Right lung (tissue), 5 donors: Measurements from ENCODE around the gene APOLD1. TPM values are rescaled to one million over a fixed set of nuclear protein-coding genes. Genes with fewer than 3 reads are reported as not detected.
"Not testable (repeated sequence)": the region's sequence is repeated elsewhere in the genome, so short reads cannot be mapped to it uniquely, and the experiment has no call there.

Source experiments
- DNase-seq, 2 donors: peaks; one replicate each; pipeline ENCODE4 v3.0.0-alpha.2; 2013
- polyA plus RNA-seq, 5 donors: library from polyadenylated mRNA; unstranded; fragments of 120-200 nt; gene quantifications; one replicate each; pipeline versions ENCODE4 v1.2.1 to v1.2.3, GENCODE V29; 2013; ENCODE audit warnings: inconsistent platforms in 1 of 5, low replicate concordance in 1 of 5; ENCODE audit not compliant: insufficient read length in 5 of 5, insufficient read depth in 1 of 5

The APOLD1 gene
- polyA plus RNA-seq, 5 donors, result 7.3 to 11.9 (median 9.2) TPM

DNA sequence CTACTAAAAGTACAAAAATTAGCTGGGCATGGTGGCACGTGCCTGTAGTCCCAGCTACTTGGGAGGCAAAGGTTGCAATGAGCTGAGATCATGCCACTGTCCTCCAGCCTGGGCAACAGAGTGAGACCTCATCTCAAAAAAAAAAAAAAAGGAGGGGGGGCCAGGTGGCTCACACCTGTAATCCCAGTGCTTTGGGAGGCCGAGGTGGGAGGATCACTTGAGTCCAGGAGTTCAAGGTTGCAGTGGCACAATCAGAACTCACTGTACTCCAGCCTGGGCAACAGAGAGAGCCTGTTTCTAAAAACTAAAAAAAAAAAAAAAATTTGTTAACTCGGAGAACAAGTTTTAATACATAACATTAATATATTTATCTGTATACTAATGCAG is 22.1 kb downstream of the APOLD1 start:
- DNase-seq, result not testable (repeated sequence)

DNA sequence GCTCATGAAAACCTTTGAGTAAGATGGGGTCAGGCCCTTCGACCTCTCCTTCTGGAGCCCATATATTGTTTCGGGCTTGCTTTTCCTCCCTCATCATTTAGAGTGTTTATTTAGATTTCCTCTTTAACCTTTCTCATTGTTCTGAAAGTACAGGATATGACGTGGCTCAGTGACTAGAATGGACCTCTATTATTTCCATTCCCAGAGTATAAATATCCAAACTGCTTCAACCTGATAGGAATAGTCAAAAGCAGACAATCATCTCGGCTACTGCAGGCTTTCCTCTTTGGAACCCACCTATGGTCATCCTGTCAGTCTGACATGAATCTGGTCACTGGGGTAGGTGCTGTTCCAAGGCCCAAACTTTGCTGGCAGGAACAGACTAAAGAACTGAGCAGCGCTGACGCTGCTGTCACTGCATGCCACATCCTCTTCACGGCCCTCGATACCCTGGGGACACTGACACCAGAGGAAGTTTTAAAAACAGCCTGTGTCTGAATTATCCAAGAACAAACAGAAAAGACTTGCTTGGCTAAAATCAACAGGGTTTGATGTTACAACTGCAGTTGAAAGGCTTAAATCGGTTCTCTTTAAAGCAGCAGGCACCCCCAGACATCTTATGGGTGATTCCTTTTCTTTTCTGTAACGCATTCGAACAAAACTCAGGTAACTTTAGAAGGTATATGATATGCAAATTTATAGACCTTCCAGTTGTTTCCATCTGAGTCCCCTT is 22.7 kb downstream of the APOLD1 start:
- DNase-seq, result no peak

DNA sequence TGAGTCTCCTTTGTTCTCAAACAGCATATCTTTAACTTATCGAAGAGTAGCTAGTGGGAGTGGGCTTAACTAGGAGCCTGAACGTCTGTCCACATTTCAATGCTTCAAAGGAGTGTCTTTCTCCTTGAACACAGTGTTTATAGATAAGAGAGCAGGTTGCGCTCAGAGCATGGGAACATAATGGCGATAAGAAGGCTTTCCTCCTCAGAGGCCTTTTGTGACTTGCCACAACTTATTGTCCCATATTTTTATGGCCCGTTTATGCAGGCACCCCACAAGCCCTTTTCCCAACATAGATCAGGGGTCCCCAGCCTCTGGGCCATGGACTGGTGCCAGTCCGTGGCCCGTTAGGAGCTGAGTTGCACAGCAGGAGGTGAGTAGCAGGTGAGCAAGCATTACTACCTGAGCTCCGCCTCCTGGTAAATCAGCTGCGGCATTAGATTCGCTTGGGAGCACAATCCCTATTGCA is 25.1 kb downstream of the APOLD1 start:
- no peak for DNase-seq

DNA sequence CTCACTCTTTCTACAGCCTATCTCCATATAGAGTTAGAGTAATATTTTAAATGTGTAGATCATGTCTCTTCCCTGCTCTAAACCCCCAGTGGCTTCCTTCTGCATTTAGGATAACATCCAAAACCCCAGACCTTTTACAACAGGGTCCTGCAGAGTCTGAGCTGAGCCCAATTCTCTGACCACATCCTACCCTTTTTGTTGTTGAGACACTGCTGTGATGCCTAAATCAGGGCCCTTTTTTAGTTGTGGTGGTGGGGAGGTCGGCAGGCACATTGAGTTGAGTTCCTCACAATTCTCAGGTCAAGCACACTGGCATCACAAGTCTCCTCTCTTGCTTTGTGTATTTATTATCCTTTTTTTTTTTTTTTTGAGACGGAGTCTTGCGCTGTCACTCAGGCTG is 25.9 kb downstream of the APOLD1 start:
- no peak for DNase-seq

DNA sequence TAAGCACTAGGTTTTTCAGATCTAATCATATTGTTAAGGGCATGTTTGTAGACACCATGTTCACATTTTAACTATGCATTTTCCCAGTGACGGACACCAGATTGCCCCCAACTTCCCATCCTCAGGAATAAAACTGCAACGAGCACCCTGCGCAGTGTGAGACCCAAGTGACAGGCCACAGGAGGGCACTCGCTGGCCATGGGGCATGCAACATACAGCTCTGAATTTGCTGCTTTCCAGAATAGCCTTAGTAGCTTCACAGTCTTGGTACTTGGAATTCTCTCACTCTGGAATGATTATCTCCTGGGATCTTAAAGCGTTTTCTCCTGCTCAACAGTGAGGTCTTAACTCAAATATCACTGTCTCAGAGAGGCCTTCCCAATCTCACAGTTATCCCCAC is 26.7 kb downstream of the APOLD1 start:
- DNase-seq, result no peak

DNA sequence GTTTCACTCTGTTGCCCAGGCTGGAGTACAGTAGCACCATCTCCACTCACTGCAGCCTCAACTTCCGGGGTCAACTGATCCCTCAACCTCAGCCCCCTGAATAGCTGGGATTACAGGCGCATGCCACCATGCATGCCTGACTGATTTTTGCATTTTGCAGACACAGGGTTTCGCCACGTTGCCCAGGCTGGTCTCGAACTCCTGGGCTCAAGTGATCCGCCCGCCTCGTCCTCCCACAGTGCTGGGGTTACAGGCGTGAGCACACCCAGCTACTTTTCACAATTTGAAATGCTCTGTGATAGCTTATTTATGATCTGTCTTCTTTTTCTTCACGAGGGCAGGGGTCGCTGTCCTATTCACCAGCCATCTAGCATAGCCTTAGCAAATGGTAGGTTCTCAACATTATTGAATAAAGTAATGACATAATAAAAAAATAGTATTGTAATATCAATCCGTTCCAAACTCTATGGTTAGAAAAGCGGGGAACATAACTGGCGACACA is 27.2 kb downstream of the APOLD1 start:
- DNase-seq, result no peak

DNA sequence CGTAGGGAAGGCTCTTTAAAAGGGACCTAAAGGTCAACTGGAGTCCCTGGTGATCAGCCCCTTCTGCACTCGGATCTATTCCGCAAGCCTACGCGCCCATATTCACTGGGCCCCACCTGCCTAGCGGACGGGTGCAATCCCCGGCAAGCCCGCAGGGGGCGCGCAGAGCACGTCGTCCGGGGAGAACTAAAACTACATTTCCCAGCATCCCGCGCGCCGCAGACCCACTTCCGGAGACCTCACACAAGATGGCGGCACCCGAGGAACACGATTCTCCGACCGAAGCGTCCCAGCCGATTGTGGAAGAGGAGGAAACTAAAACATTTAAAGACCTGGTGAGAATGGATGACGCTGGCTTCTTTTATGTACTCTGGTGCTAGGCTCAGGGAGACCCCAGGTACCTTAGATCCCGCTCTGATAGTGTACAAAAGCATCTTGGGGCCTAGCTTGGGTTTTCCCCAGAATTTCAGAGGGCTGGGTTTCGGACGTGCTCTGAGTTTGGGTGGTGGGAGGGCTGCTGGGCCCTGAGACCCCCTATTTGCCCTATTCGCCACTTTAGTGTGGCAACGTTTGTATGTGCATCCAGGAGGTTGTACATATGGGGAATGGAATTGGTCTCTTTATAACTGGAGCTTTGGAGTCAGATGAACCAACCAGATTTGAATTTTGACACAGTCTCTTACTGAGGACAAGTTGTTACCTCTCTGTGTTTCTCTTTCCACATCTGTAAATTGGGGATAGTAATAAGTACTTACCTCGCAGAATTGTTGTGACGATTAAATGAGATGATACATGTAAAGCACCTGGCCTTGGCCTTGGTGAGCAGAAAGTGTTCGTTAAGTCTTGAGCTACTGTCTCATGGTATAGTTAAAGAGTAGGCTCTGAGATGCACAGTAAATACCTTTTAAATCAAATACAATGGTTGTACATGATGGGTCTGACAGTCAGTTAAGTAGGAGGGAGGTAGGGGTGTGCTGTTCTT is 28.0 kb downstream of the APOLD1 start, which contains the start of gene DDX47:
Gene DDX47, plus strand, starts transcription at position 227 of the 982 bp plus-strand sequence. Its CDS starts 22 bp downstream, at position 249.
- peak; percentile 88 to 92 for DNase-seq

DNA sequence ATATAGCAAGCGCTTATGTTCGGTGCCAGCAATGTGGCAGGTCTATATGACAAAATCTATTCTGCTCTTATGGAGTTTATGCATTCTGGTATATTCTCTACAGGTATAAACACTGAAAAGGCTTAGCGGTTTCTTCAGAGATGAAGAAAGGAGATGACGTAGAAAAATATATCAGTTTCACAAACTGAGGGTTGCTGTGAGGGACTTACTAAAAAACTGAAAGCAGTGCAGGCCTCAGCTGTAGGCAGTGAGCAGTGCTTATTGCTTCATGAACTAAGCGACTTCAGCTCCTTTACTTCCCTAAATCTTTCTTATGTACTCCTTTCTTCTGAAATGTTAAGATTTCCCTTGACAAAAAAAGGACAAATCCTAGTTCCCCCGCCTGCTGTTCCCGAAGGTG is 32.2 kb downstream of the APOLD1 start:
- no peak for DNase-seq

DNA sequence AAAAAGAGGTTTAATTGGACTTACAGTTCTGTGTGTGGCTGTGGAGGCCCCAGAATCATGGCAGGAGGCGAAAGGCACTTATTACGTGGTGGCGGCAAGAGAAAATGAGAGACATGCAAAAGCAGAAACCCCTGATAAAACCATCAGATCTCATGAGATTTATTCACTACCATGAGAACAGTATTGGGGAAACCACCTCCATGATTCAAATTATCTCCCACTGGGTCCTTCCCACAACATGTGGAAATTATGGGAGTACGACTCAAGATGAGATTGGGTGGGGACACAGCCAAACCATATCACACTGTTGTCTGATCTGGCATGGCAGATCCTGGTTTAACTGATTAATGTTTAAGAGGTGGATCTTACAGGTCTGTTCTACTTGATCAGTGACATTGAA is 33.2 kb downstream of the APOLD1 start:
- DNase-seq, result no peak

DNA sequence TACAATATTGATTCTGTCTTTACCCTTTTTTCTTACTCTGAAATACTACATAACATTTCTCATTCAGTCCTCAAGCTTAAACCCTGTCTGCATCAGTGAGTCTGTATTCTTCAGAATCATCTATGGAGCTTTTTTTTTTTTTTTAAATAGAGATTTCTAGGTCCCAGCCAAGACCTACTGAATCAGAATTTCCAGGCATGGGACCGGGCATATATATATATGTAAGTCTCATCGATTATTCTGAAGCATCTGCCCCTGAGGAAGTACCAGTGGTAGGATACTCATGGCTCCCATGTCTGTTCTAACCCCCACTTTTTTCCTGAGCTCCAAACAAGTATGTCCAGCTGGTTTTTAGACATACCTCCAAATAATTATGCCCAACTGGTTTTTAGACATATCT is 33.8 kb downstream of the APOLD1 start:
- DNase-seq, result no peak

DNA sequence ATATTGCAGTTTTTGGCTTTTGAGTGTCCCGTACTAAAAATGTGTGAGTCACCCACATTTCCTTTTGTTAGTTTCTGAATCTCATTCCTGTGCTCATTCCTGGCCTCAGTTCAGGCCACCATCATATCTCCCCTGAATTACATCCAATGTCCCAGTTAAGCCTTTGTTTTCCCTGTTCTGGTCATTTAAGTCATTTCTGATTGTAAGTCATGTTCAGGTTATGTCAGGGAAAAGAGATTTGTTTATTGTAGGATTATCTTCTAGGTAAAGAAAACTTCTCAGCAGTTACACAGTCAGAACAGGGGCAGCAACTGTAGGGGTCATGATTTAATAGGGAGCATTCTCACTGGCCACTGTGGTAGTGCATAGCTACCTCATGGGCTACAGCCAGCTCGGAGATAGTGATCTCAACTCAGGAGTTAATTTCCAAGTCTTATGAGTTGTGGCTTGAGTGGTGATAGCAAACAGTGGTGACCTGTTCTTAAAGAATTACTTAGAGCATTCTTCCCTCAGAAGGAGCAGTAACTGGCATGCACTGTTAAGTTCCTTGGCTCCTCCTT is 34.4 kb downstream of the APOLD1 start:
- DNase-seq, result no peak

DNA sequence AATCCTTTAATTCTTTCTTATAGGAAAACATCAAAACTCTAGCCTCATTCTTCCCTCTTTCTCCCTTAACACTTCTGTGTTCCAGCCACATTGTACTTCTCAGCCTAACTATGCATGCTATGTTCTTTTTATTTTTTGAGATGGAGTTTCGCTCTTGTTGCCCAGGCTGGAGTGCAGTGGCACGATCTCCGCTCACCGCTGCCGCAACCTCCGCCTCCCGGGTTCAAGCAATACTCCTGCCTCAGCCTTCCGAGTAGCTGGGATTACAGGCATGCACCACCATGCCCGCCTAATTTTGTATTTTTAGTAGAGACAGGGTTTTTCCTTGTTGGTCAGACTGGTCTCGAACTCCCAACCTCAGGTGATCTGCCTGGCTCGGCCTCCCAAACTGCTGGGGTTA is 34.9 kb downstream of the APOLD1 start:
- not testable (repeated sequence) for DNase-seq

DNA sequence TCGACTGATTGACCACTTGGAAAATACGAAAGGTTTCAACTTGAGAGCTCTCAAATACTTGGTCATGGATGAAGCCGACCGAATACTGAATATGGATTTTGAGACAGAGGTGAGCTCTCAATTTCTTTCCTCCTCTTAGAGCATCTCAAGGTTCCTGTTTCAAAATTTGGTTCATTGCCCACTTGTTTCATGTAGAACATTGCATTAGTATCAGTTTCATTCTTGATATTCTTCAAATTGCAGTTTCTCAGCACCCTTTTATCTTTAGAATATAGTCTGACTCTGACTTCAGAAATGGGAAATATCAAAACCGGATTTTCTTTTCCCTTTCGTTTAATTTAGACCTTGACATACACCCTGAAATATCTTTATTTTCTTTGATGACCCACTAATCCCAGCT is 36.5 kb downstream of the APOLD1 start:
- no peak for DNase-seq

DNA sequence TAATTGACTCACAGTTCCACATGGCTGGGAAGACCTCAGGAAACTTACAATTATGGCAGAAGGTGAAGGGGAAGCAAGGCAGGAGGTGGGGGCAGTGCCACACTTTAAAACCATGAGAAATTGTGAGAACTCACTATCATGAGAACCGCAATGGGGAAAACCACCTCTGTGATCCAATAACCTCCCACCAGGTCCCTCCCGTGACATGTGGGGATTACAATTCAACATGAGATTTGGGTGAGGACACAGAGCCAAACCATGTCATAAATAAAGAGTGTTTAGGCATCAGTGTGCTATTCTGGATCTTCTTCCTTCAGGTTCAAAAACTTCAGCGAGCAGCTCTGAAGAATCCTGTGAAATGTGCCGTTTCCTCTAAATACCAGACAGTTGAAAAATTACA is 37.4 kb downstream of the APOLD1 start:
- no peak for DNase-seq

DNA sequence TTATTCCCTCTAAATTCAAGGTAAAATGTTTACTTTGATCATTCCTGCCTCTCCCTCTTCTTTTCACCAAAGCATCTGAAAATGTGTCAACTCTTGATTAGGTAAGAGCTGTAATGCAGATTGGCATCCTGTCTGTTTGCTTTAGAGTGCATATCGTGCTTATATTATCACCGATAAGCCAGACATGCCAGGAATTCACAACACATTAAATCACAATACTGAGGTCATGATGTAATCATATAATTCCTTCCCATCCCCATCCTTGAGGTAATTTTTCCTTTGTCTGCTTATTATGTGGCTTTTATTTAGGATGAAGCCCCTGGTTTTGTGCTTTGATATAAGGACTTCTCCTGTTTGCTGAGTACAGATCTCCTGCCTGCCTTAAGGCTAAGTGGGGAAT is 37.8 kb downstream of the APOLD1 start:
- no peak for DNase-seq

DNA sequence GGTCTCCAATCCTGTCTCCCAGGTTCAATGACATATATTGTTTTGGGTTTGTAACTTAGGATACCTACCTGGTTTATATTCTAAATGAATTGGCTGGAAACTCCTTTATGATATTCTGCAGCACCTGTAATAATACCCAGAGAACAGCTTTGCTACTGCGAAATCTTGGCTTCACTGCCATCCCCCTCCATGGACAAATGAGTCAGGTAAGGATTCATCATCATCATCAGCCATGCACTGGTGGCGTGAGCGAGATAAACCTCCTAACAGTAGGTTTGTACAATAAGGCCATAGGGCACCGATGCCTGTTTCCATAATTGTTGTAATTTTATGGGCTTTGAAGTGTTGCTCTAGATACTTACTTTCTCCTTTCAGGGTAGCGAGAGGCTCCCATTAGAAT is 38.4 kb downstream of the APOLD1 start:
- DNase-seq, result no peak

DNA sequence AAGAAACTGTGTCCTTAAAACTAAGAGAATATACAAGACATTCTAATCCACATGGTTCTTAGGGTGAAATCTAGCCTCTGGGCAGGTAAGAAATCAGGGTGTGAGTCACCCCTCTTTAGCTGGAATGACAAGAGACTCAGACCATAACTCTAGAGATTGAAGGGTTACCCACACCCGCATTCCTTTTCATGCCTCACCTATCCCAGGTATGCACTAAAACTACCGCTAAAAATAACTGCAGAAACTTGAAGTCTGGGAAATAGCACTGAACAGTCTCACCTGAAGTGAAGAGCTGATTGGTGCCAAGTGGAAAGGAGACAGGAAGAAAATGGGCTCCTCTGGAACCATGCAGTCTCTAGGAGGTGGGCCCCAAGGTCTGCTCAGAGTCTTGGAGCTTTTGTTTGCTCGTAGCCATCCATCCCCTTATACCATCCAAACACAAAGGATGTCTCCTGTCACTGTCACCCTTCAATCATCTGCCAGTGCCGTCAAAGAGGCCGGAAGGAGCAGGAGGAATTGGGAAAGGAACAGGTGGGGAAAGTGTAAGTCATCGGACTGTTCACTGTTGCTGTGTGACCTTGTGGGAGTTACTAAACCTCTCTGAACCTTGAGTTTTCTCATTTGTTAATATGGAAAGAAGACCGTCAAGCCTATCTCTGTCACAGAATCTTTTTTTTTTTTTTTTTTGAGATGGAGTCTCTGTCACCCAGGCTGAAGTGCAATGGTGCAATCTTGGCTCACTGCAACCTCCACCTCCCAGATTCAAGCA is 50.1 kb downstream of the APOLD1 start:
- DNase-seq, result no peak

DNA sequence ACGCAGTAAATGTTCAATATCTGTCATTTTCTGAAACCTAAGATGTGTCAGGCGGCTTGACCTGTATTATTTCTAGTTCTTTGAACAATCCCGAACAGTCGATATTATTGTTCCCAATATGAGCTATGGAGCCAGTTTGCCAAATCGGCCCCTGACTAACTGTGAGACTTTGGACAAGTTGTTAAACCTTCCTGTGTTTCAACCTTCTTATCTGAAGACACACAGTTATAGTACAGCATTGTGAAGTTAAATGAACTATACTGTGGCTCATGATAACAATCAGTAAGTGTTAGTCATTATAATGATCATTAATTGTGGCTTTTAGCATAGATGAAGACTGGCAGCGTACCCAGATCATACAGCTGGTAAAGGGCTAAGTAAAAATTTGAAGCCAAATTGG is 51.1 kb downstream of the APOLD1 start:
- DNase-seq, result no peak

DNA sequence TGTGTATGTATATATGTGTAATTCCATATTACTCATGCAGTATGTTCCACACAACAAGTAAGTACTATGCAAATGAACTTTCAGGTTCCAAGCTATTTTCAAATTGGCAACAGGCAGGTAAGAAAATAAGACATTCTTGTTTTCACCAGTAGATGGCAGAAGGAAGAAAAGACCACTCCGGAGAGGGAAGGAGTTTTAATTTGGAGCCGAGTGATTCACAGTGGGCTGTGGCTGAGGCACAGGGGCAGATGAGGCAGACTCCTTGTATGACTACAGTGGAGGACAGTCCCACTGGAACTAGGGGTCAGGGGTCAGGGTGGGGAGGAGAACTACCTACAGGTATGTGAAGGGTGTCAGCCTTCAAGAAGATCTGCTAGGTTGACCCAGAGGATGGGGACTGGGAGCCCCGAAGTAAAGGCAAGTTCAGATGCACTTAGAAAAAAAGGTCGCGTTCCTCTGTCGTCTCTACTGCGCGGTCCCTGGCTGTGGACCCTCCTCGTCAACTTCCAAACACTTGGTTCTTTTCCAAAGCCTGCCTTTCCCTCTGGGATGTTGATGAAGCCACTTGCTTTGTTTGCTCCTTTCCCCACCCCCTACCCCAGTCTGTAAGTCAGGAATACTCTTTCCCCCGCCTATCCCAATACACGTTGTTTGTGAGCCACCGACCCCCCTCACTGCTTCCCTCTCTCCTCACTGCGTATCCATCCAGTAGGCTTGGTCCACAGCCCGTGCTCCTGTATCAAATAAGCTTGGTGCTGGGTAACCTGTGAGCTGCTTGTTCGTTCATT is 51.8 kb downstream of the APOLD1 start:
- peak in 1 of 2 donors; percentile 33 for DNase-seq

DNA sequence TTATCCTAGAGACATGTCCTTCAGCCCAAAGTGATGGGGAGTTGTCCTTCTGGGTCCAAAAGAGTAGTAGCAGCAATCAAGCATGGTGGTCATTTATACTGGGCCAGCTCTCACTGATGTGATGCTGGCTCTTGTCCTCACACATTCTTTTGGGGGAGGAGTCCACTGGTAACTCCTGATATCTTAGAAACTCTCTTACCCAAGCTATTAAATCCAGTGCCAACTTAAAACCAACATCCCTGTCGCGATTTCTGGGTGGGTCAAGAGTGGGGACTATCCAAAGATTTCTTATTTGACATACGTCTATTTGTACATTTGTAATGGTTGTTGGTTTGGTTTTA is 52.3 kb downstream of the APOLD1 start:
- DNase-seq, result no peak

DNA sequence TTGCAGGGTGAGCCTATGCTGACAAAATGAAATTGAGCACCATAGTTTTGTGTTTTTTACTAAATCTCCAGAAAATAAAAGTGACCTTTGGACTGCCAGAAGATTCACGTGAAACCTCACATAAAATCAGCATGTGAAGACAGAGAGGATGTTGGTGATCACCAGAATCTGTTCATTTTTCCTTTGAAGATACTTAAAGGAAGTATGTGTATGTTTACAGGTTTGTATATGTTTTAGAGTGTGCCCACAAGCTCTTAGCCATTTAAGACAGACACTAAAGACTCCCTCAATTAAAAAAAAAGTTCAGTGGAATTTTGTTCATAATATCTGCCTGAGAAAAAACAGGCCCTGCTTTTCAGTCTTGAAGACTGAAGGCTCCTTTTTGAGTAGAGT is 53.5 kb downstream of the APOLD1 start:
- DNase-seq, result no peak
